DMS53 treated with DMSO at 0.1 percent for 48 hours (cell line): ENCODE measurements around the gene TMEM234.

Source experiments
- DNase-seq: peaks from one replicate; lab custom pipeline; 2025; ENCODE audit not compliant: unreplicated experiment; lab: John Stamatoyannopoulos, UW

Gene TMEM234

DNA sequence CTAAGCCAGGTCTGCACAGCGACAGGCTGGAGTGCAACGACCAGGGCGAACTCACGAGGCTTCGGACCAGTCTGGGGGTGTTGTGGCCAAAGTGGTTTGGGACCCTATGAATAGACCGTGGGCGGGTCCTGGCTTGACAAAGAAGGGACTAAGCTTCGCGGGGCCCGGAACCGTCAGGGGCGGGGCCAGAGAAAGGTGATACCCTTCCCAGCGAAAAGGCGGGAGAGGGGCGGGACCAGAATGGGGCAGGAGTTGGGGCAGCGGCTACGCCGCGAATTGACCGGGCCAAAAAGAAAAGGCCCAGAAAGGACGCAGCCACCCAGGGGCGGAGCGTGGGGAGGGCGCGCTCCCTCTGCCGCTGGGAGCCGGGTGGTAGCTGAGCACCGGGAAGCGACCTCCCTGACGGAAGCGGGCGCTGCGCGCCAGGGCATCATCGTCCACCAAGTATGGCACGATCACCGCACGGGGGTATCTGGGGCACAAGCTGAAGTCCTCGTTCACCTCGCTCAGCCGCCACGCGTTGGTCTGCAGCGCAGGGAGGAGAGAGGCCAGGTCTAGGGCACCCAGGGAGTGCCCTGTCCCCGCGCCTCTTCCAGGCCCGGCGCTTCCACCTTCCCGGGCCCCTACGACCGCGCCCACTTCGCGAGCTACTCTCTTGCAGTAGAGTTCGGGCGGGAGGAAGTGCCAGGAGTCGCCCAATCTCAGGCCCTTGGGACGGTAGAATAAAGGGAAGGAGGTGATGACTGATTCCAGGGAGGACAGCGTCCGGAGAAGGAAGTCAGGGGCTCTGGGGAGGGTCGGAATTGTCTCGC, 18.2 kb upstream of the TMEM234 start:
- DNase-seq, result peak; percentile 90

DNA sequence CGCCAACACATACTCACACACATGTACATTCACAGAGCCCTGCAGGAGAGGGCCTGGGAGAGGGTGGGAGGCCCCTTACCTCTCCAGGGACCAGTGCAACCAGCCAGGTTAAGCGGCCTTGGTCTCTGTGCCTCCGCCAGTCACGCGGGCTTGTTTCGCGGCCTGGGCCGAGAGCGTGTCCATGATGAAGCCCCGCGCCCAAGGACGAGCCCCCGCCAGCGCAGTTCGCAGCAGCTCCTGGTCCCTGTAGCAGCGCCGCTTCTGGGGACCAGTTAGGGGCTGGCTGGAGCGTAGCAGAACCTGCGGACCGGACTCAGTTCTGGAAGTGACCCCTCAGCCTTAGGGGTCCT, 17.6 kb upstream of the TMEM234 start:
- peak; percentile 34 for DNase-seq

DNA sequence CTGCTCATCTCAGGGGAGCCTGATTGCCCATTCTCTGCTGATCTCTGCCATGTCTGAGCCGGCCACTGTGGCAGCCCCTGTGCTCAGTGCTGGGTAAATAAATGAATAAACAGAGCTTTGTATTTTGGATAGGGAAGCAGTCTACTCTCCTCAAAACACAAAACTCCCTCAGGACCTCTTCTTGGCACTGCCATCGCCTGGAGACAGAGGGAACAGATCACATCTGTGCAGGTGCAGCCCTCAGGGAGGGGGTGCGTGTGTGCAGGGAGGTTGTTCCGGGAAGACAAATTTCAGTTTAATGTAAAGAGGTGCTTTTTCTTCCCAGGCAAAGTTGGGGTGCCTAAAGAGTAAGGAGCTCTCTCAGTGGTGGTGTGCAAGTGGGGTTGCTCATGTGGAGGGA, 17.2 kb upstream of the TMEM234 start:
- peak; percentile 34 for DNase-seq

DNA sequence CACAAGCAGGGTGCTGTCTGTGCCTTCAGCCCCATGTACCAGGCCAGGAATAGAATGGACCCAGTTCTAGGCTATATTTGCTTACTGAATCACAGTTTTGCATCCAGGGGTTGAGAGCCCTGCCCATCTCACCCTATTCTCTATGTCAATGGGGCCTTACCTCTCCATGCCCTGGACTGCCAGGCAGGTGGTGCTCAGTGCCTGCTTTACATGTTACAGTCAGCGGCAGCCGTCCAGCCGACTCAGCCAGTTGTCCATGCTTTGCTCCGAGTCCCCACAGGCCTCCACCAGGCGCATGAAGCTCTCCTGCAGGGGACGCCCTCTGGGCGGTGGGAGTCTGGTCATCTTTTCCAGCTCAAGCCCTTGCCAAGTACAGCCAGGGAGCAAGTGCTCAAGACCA, 12.6 kb upstream of the TMEM234 start:
- DNase-seq, result no peak

DNA sequence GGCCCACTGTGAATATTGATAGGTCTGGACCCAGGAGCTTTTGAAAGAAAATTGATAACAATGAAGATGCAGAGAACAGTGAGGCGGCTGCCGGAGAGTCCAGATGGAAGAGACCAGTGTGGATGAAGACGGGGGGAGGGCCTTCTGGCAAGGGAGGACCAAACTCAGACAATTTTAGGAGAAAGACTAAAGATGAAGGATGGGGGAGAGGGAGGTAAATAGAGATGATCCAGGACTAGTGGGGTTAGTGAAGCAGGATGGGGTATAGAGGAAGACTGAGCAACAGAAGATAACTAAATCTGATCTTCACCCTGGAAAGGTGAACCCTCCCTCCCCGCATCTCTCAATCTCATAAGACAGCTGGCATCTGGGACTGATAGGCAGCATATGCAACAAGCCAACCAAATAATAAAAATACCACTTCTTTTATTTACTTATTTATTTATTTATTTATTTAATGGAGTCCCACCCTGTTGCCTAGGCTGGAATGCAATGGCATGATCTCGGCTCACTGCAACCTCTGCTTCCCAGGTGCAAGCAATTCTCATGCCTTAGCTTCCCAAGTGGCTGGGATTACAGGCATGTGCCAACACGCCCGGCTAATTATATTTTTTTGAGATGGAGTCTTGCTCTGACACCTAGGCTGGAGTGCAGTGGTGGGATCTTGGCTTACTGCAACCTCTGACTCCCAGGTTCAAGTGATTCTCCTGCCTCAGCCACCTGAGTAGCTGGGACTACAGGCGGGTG, 10.6 kb upstream of the TMEM234 start:
- no peak for DNase-seq

DNA sequence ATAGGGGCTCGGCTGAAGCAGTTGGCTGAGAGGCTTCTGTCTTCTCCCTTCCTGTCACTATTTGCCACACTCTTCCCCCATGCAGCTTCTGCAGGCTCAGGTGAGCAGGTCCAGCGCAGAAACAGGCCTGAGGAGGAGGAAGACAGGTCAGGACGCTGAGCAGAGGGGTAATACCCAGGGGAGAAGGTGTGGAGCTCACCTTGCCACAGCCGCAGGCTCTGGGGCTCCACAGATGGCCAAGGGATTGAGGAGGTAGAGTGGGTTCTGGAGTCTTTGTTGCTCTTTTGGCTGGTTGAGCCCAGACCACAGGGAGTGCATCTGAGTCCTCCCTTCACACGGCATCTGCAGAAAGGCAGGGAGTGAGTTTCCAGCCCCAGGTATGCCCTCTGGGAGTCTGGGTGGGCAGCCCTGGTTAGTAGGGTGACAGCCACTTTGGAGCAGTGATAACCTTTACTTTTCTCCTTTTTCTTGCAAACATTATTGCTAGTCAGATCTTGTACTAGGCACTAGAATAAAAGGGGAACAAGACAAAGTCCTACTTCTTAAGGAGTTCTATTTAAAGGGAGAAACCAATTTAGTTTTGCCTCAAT, 9.8 kb upstream of the TMEM234 start:
- DNase-seq, result no peak

DNA sequence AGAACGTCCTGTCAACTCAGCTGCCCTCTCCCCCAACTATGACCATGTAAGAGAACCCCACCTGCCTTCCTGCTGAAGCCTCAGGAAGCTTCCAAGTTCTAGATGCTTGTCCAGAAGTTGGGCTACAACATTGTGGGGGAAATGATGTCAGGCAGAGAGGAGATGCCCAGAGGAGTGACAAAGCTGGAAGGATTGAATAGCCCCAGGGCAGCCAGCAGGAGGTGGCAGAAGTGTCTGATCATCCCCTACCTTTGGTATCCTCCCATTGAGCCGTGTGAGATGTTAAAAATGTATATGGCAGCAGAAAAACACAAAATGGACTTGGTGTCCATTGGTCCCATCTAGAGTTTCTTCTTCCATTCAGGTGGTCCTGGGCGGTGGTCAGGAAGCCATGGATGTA, 6.6 kb upstream of the TMEM234 start:
- DNase-seq, result no peak

DNA sequence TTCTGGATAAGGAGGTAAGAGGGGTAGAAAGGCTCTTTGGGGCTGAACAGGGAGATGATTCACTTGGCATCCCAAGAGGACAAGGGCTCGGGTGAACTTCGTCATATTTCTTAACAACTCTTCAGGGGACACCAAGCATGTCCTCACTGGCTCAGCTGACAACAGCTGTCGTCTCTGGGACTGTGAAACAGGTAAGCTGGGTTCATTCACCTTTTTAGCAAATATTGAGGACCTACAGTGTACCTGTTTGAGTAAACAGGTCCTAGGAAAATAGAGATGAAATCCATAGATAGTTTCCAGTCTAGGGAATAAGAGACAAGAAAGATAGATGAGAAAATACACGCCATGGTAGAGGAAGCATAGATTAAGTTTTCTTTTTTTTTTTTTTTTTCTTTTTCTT, 2.1 kb upstream of the TMEM234 start:
- no peak for DNase-seq

DNA sequence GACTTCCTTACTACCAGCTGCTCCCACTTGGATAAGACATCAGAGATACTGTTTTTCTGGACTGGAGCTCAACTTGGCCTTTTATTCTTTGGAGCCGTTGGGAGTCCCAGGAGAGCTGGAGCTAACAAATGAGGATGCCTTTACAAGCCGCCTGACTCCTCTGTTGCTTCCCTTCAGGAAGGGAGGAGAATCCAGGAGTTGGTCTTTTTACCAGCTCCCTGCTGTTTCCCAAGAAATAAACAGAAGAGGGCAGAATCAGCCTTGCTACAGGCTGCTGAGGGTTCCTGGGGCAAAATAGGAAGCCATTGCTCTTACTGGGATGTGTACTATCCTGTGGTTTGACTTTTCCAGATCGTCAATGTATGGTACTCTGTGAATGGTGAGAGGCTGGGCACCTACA, 1.5 kb upstream of the TMEM234 start:
- no peak for DNase-seq

DNA sequence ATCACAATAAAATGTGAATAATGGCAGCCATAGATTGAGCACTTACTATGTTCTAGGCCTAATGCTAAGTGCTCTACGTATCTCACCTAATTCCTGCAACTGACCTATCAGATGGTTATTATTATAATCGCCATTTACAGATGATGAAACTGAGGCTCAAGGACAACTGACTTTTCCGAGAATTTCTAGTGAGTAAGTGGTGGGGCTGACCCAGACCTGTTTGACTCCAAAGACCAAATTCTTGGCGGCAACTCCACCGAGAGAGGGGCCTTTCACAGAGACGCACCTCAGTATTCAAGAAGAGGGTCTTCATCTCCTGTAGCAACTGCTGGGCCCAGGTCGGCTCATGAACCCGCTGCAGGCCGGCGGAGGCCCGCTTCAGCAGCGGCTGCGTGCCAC, 573 bp downstream of the TMEM234 start:
- DNase-seq, result no peak

DNA sequence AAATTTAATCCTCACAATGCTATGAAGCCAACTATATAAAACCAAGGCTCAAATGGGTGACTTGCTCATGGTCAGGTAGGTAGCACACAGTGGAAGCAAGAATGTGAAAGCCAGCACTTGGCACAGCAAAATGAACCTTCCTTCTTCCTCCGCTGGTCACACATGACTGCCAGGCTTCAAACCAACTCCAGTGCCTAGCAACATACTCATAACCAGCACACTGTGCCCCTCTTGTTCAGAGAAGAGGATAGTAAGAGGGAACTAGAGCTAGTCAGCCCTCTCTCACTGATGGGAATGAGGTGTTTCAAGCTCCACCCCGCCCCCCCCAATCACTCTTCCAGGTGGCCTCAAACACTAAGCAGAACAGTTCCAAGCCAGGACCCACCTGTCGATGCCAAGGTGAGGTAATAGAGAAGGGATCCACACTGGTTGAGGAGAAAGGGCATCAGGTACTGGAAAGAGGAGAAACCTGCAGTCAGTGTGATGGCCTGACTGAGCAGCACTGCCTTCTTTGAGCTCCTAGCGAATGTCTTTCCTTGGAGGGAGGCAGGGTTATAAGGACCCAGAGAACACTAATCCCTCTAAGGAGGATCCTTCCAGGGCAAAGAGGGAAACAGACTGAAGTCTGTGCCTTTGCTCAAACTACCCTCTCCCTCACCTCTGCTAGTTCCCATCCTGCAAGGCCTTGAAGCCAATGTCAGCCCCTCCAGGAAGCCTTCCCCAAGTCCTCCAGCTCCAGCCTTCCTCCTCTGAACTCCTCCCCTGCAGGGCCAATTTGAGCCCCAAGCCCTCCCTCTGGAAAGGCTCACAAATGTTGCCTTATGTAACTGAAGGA, 1.2 kb downstream of the TMEM234 start:
- no peak for DNase-seq

DNA sequence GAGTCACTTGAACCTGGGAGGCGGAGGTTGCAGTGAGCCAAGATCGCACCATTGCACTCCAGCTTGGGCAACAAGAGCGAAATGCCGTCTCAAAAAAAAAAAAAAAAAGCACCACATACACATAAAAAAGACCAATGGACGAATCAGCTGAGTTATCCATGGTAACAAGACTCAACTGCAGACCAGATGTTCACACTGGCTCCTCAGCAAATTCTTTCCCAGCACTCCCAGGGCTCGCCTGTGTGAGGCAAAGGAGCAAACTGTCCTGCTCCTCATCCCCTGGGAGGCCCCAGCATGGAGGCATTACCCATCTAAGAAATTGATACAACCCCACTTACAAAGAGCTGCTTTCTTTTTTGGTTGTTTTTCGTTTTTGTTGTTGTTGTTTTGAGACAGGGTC, 3.1 kb downstream of the TMEM234 start:
- no peak for DNase-seq

DNA sequence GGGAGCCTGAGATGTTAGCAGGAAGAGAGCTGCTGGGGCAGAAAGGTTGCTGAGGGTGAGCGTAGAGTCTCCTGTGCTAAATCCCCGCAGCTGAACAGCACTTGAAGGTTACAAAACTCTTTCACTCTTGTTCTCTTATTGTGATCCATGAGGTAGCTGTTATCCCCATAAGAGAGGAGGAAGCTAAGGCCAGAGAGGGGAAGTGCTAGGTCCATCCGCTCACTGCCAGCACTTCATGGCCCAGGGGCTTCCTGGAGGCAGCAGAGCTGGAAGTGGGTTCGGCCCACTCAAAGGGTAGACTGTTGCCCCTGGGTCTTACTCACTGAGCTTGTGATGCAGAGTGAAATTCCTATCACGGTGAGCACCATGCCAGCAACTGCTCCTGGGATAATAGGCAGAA, 5.6 kb downstream of the TMEM234 start:
- no peak for DNase-seq

DNA sequence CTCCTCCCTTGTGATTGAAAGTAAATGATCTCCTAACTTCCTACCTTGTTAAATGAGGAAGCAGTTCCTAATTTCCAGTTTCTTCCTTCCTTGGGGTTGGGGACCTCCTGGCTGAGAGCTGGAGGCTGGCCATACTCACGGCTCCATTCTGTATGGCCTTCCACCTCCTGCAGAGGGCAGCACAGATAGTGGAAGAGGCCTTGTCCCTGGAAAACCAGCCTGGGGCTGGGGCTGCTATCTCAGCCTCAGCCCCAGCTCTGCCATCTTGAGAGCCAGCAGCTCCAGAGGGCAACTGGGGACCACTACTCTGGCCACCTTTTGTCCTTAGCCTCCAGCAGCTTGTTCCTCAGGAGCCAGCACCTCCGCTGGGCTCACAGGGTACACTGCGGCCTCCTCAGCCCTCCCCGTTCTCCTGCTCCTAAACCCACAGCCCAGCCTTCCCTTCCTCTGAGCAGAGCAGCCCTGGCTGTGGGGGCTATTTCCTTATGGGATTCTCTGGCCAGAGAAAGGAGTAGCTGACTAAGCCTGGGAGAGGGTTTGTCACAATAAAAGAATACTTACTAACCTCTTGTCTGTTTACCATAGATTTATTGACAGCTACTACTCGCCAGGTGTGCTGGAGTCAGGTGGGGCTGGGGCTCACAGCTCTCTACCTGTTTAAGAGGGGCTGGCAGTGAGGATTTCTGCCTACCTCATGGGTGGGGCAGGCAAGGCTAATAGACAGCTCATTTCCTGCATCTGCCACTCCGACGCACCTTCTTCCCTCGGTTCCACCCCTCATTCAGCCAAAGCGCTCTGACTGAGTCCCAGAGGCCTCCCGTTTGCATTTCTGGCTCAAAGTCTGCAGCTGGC, 6.3 kb downstream of the TMEM234 start:
- peak; percentile 66 for DNase-seq

DNA sequence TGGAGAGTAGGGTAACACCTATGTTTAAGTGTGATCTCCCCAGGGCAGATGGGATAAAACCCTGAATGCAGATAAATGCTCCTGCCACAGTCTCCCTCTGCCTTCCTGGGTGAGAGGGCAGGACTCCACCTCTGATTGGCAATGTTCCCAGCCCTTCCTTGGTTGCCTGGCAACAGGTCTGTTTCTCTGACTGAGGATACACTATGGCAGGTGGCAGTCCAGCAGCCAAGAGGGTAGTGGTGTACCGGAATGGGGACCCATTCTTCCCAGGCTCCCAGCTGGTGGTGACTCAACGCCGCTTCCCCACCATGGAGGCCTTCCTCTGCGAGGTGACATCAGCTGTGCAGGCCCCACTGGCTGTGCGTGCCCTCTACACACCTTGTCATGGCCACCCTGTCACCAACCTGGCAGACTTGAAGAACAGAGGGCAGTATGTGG, 13.2 kb downstream of the TMEM234 start, which contains the start of gene DCDC2B:
DCDC2B (plus strand) TSS at position 199 of the 438 bp plus-strand sequence; CDS start at position 204, 5 bp downstream.
- peak; percentile 96 for DNase-seq

DNA sequence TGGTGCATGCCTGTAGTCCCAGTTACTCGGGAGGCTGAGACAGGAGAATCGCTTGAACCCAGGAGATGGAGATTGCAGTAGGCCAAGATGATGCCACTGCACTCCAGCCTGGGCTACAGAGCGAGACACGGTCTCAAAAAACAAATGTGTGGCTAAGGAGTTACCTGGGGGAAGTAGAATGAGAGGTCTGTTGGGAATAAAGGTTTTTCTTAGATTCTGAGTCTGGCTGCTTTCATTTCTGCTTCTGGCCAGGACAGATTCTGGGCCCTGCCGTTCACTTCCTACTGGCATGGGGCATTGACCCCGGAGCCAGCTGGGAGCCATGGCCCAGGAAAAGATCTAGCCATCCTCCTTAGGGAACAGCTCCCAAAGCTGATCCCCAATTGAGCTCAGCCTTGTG, 13.7 kb downstream of the TMEM234 start:
- DNase-seq, result no peak

DNA sequence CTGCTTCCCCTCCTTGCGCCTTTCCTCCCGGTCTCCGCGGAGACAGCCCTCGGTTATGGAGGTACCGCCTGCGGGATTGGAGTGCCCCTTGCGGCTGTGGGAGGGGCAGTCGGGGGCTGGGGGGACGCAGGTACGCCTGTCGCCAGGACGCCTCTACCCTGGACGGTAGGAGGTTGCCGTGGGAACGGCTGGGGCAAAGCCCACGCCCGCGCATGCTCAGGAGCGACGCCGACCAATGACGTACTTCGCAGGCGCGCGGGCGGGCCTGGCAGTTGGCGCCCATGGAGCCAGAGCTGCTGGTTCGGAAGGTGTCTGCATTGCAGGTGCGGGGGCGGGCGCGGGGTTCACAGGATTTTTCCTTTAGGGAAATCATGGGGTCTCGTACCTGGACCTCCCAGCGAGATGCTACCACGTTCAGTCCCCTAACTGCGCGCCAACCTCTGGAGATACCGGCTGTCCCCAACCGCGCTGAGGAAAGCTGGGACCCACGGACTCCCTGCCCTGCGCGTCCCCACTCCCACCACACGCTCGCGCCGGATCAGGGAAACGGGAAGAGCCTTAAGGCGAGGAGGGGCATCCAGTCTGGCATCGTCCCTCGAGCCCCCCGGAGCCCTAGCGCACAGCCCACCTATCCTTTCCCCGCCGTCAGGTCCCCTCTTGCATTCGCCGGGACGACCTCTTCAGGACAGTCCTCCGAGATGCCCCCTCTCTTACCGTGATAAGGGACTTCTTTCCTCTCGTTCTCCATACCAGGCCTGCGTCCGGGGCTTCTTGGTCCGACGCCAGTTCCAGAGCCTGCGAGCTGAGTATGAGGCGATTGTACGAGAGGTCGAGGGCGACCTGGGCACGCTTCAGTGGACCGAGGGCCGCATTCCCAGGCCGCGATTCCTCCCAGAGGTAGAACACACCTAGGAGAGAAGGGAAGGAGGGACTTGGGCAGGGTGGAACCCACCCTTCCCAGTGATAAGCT, 16.5 kb downstream of the TMEM234 start, which contains the start of gene IQCC:
IQCC (plus strand) TSS at position 271 of the 970 bp plus-strand sequence; CDS start at position 282, 11 bp downstream.
- DNase-seq, result peak; percentile 79

DNA sequence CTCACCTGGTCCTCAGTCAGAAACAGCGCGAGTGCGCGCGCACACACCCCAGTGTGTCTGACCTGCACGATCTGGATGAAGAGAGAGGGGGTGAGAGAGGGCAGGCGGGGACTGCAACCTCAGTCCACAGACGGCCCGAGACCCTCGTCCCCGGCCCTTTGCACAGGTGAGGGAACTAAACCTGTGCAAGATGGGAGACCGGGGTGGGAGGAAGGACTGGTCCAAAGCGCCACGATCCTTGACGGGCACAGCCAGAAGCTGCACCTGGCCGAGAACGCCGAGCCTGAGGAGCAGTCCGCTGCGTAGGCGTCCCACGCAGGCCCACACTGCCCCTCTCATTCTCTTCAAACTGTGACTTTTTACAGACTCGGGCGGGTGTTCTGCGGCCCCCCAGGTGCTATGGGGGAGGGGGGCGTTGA, 17.2 kb downstream of the TMEM234 start:
- peak; percentile 41 for DNase-seq
